PFSK-1 (cell line): ENCODE results near the gene TMEM132D.

Experiments
- FOXP2 ChIP-seq: optimal IDR thresholded peaks from 2 replicates; pipeline ENCODE3; 2011; ENCODE audit warnings: borderline replicate concordance, control low read depth, inconsistent platforms; ENCODE audit not compliant: insufficient read depth; ENCODE audit errors: extremely low read length, extremely low read depth
- POLR2AphosphoS5 ChIP-seq: IDR thresholded peaks from 2 replicates; pipeline ENCODE4 v1.6.1; 2012; ENCODE audit warnings: low read depth, mild to moderate bottlenecking, control low read depth, low read length, moderate library complexity
- SIN3A ChIP-seq: IDR thresholded peaks from 2 replicates; pipeline ENCODE4 v1.6.1; 2012; ENCODE audit warnings: mild to moderate bottlenecking, low read length, moderate library complexity, borderline replicate concordance; ENCODE audit not compliant: insufficient read depth
- TAF1 ChIP-seq: IDR thresholded peaks from 2 replicates; pipeline ENCODE4 v1.6.1; 2012; ENCODE audit warnings: low read length, control low read depth, borderline replicate concordance; ENCODE audit not compliant: insufficient read depth
- TF ChIP-seq, protein P1 (sequence below), 2 experiments: IDR thresholded peaks; 2 replicates each; pipeline versions ENCODE4 v1.6.1 to v1.8.0; 2011 to 2012; ENCODE audit warnings: low read depth in 2 of 2, low read length in 2 of 2, control low read depth in 1 of 2, inconsistent platforms in 1 of 2, mild to moderate bottlenecking in 1 of 2, moderate library complexity in 1 of 2; ENCODE audit not compliant: insufficient read depth in 1 of 2

Gene TMEM132D

DNA sequence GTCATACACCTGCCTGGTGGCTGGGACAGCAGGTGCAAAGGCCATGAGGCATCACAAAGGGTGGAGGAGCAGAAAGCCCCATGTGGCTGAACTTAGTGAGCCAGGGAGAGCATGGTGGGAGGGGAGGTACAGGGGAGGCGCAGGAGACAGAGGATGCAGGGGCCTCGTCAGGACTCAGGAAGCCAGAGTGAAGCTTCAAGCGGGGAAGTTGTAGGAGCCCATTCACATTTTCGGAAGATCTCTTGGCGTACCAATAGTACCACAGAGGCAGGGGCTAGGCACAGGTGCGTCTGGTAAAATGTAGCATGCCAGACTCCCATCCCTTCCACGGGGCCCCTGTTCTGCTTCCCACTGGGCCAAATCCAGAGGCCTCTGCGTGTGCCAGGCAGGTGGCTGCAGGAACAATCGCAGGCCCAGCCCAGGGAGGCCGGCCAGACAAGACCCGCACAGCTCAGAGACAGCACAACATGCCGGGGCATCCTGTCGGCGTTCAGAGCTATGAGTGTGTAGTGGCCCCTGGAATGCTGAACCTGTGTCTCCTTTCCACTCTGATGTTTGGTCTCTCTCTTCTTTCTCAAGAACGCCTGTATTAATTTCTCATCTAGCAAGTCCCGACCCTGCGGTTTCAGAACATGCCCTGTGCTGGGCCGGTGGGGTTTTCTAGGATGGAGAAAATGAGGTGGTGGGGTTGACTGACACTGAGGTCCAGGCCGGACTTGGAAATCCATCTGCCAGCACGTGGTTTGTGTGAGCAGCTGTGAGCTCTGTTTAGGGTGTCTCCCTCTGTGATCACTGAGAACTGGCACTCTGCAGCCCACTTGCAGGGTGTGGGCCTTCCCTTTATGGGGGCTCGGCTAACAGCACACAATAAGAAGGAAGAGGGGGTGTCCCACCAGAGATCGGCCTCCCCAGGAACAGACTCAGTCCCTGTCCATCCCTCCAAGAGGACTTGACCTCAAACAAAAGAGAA is 5.5 kb upstream of the TMEM132D start:
- TF ChIP-seq, protein P1, sequence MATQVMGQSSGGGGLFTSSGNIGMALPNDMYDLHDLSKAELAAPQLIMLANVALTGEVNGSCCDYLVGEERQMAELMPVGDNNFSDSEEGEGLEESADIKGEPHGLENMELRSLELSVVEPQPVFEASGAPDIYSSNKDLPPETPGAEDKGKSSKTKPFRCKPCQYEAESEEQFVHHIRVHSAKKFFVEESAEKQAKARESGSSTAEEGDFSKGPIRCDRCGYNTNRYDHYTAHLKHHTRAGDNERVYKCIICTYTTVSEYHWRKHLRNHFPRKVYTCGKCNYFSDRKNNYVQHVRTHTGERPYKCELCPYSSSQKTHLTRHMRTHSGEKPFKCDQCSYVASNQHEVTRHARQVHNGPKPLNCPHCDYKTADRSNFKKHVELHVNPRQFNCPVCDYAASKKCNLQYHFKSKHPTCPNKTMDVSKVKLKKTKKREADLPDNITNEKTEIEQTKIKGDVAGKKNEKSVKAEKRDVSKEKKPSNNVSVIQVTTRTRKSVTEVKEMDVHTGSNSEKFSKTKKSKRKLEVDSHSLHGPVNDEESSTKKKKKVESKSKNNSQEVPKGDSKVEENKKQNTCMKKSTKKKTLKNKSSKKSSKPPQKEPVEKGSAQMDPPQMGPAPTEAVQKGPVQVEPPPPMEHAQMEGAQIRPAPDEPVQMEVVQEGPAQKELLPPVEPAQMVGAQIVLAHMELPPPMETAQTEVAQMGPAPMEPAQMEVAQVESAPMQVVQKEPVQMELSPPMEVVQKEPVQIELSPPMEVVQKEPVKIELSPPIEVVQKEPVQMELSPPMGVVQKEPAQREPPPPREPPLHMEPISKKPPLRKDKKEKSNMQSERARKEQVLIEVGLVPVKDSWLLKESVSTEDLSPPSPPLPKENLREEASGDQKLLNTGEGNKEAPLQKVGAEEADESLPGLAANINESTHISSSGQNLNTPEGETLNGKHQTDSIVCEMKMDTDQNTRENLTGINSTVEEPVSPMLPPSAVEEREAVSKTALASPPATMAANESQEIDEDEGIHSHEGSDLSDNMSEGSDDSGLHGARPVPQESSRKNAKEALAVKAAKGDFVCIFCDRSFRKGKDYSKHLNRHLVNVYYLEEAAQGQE (IDR thresholded peaks at IDR 0.05; ENCODE audit: insufficient read depth in 1 of 2, low read depth in 2 of 2, low read length in 2 of 2), result no peak
- TF ChIP-seq TAF1 (no peak), POLR2AphosphoS5 (no peak), SIN3A (no peak), FOXP2 (no peak)

DNA sequence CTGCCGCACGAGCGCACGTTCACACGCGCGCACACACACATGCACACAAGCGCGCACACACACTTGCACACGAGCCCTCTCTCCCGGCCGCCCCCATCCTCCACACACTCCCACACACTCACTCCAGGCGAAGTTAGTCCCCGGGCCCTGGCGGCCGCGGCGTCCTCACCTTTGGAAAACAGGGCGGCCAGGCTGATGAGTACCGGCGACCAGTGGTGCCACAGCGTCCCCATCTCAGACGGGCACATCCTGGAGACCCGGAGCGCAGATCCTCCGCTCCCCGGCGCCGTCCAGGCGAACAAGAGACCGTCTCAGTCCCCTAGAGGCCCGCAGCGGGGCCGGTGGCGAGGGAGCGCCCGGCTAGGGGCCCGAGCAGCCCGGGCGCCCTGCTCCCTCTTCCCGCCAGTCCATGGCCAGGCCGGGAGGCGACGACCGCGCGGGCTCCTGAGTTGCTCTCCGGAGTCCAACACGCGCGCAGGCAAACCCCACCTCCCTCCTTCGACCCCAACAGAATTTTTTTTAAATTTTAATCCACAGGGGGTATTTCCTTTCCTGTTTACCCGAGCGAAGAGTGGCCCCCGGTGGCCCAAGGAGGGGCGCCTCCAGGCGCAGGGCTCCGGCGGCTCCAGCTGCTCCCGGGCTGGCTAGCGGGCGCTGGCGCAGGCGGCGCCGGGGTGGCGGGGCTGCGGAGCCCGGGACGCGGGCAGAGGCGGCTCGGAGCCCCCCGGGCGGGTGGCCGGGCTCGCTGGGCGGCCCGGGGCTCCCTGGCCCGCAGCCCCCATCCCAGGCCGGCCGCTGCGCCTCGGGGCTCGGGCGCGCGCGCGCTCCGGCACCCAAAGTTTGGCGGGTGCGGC is 506 bp downstream of the TMEM132D start:
- TF ChIP-seq, protein P1 (IDR thresholded peaks at IDR 0.05; ENCODE audit: insufficient read depth in 1 of 2, low read depth in 2 of 2, low read length in 2 of 2), result no peak
- TF ChIP-seq POLR2AphosphoS5, result no peak
- no peak for TF ChIP-seq TAF1
- TF ChIP-seq SIN3A, result no peak
- TF ChIP-seq FOXP2, result no peak

DNA sequence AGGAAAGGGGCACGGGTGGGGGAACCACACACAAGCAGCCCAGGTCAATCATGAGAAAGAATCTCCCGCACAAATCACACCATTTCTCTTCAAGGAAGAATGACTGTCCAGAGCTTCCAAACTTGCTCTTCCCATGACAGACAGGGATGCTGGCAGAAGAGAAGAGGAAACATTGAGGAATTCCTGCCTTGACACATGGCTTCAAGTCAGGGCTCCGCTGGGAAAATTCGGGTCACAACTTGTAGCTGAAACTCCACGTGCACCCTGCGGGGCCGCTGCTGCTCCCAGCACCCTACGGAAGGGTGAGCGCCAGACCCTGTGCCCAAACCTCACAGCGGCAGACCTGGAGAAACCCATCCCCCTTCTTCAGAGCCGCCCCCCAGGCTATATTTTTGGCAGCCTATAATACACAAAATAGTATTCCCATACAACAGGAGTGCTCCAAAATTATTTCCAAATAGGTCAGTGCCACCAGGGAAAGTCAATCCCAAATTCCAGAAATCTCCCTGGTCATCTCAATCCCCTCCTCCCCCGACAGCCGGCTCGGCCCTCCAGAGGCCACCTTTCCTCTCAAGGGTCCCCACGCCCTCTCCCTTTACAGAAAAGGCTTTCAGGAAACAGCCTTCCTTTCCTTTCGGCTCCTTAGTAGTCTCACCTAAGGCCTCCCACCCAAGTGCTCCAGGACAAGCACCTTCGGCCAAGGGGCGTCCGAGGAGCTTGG is 1.3 kb downstream of the TMEM132D start:
- TF ChIP-seq TAF1 (no peak), FOXP2 (no peak), POLR2AphosphoS5 (no peak), SIN3A (no peak)
- TF ChIP-seq, protein P1 (IDR thresholded peaks at IDR 0.05; ENCODE audit: insufficient read depth in 1 of 2, low read depth in 2 of 2, low read length in 2 of 2), result no peak

DNA sequence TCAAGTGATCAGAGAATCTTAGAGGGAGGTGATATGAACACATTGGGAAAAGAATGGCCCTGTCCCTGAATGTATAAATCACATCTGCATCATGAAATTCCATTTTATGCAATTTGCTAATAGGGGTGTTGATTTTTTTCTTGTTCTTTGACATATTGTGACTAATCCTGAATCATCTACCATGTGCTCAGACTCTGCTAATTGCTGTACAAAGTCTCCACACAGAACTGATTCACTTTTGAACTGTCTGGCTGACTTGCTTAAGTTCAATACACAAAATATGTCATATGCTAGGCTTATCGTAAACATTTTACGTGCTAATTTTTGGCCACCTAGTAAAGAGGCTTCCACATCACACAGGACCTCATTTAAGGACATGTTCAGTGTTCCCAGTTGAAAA is 2.6 kb downstream of the TMEM132D start:
- TF ChIP-seq TAF1, result no peak
- TF ChIP-seq SIN3A, result no peak
- TF ChIP-seq POLR2AphosphoS5, result no peak
- TF ChIP-seq FOXP2, result no peak
- TF ChIP-seq, protein P1 (IDR thresholded peaks at IDR 0.05; ENCODE audit: insufficient read depth in 1 of 2, low read depth in 2 of 2, low read length in 2 of 2), result no peak
